OCI-LY3 (cell line): ENCODE data around the gene KRTAP3-1.

Source experiments
- H2AFZ ChIP-seq: fragments of 200-600, 300-600 bp; shearing (Covaris generic); 2 replicates; pipeline ENCODE4 v1.6.0; 2014; ENCODE audit warnings: antibody characterized with exemption, low read depth, low read length
- H3K27ac ChIP-seq: fragments of 200-600, 300-600 bp; sonication (generic); 2 replicates; pipeline ENCODE4 v1.5.1; 2014; ENCODE audit warnings: mild to moderate bottlenecking, low read length, moderate library complexity, mixed read lengths
- H3K27me3 ChIP-seq: fragments of 200-600, 300-600 bp; sonication (generic); 2 replicates; pipeline ENCODE4 v1.6.1; 2014; ENCODE audit warnings: low read depth, low read length, mixed read lengths
- H3K36me3 ChIP-seq: fragments of 200-600, 300-600 bp; sonication (generic); replicated peaks from 2 replicates; pipeline ENCODE3; 2014; ENCODE audit warnings: low read depth, low read length, mixed read lengths
- H3K4me1 ChIP-seq: fragments of 300-600, 200-600 bp; sonication (generic); 2 replicates; pipeline ENCODE4 v1.6.1; 2014; ENCODE audit warnings: low read length, mixed read lengths
- H3K4me2 ChIP-seq: fragments of 200-600, 300-600 bp; sonication (generic); 2 replicates; pipeline ENCODE4 v1.6.1; 2014; ENCODE audit warnings: low read length, mixed read lengths
- H3K4me3 ChIP-seq: fragments of 300-600, 200-600 bp; sonication (generic); 2 replicates; pipeline ENCODE4 v1.5.1; 2014; ENCODE audit warnings: antibody characterized with exemption, mild to moderate bottlenecking, low read length, moderate library complexity
- H3K79me2 ChIP-seq: fragments of 300-600, 200-600 bp; shearing (Covaris generic); 2 replicates; pipeline ENCODE4 v1.6.1; 2014; ENCODE audit warnings: mild to moderate bottlenecking, low read length, mixed read lengths
- H3K9ac ChIP-seq: fragments of 300-600, 200-600 bp; shearing (Covaris generic); 2 replicates; pipeline ENCODE4 v1.6.0; 2014; ENCODE audit warnings: mild to moderate bottlenecking, low read length, moderate library complexity
- H3K9me3 ChIP-seq: fragments of 200-600, 300-600 bp; shearing (Covaris generic); 2 replicates; pipeline ENCODE4 v1.6.1; 2014; ENCODE audit warnings: low read length, mixed read lengths; ENCODE audit not compliant: insufficient read depth
- H4K20me1 ChIP-seq: fragments of 200-600, 300-600 bp; sonication (generic); 2 replicates; pipeline ENCODE4 v1.6.1; 2016; ENCODE audit warnings: low read length, mixed read lengths; ENCODE audit not compliant: insufficient read depth
- EZH2phosphoT487 ChIP-seq: fragments of 200-600 bp; shearing (Covaris generic); IDR thresholded peaks from 2 replicates; pipeline ENCODE4 v1.6.1; 2018; ENCODE audit warnings: antibody characterized with exemption, mixed run types, low read depth
- TF ChIP-seq, protein P1 (sequence below): fragments of 200-600, 300-600 bp; sonication (generic); IDR thresholded peaks from 2 replicates; pipeline ENCODE4 v1.5.1; 2014; ENCODE audit warnings: antibody characterized with exemption, low read length, low read depth

KRTAP3-1 gene

DNA sequence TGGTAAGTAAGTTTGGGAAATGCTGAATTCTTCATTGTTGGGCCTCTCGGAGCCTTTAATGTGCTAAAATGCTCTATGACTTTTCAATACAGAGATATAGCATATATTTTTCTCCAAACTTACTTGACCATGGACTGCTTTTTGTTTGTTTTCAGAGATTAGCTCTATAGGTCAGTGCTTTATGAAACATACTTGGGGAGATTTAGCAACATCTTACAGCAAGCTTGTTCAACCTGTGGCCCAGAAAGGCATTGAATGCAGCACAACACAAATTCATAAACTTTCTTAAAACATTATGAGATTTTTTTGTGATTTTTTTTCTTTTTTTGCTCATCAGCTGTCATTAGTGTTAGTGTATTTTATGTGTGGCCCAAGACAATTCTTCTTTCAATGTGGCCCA, 1.0 kb upstream of the KRTAP3-1 start:
- H3K79me2 ChIP-seq = no peaks in the 10 kb centered on the region
- no peak for TF ChIP-seq EZH2phosphoT487
- TF ChIP-seq, protein P1, sequence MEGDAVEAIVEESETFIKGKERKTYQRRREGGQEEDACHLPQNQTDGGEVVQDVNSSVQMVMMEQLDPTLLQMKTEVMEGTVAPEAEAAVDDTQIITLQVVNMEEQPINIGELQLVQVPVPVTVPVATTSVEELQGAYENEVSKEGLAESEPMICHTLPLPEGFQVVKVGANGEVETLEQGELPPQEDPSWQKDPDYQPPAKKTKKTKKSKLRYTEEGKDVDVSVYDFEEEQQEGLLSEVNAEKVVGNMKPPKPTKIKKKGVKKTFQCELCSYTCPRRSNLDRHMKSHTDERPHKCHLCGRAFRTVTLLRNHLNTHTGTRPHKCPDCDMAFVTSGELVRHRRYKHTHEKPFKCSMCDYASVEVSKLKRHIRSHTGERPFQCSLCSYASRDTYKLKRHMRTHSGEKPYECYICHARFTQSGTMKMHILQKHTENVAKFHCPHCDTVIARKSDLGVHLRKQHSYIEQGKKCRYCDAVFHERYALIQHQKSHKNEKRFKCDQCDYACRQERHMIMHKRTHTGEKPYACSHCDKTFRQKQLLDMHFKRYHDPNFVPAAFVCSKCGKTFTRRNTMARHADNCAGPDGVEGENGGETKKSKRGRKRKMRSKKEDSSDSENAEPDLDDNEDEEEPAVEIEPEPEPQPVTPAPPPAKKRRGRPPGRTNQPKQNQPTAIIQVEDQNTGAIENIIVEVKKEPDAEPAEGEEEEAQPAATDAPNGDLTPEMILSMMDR = no peak
- H3K27me3 ChIP-seq = peaks cover 14% of the 10 kb centered on the region
- no peak overlapping the region for H3K4me3 ChIP-seq
- H3K9ac ChIP-seq = no peak overlapping the region
- H3K27ac ChIP-seq = no peak overlapping the region
- no peaks in the 10 kb centered on the region for H3K9me3 ChIP-seq
- no peak overlapping the region for H3K4me2 ChIP-seq
- no peak overlapping the region for H2AFZ ChIP-seq
- H3K36me3 ChIP-seq = no peaks in the 10 kb centered on the region
- no peaks in the 10 kb centered on the region for H3K4me1 ChIP-seq
- no peaks in the 10 kb centered on the region for H4K20me1 ChIP-seq

DNA sequence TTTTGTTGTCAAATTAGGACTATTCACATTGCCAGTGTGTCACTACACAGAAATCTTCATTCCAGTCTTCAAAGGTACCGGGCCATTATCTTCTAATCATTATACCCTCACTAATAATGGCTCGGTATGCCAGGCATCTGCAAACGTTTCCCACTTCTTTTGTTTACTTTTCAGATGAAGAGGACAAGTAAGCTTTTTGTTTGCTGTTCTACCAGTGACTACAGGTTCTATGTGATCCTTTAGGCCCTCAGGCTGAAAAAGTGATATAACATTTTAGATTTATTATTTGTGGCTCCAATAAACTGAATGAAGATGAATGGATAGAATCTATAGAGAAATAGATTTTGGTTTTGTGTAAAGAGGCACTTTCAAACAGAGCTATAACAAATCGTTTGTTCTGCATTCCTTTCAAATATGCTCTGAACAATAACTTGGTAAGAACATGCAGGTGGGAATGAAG, 403 bp upstream of the KRTAP3-1 start:
- no peak overlapping the region for H3K27ac ChIP-seq
- H3K36me3 ChIP-seq = no peaks in the 10 kb centered on the region
- no peaks in the 10 kb centered on the region for H3K4me1 ChIP-seq
- TF ChIP-seq, protein P1 = no peak
- no peak for TF ChIP-seq EZH2phosphoT487
- no peaks in the 10 kb centered on the region for H3K9me3 ChIP-seq
- no peaks in the 10 kb centered on the region for H3K79me2 ChIP-seq
- peaks cover 16% of the 10 kb centered on the region for H3K27me3 ChIP-seq
- no peak overlapping the region for H3K4me2 ChIP-seq
- H4K20me1 ChIP-seq = no peaks in the 10 kb centered on the region
- no peak overlapping the region for H3K4me3 ChIP-seq
- H3K9ac ChIP-seq = no peak overlapping the region
- no peak overlapping the region for H2AFZ ChIP-seq

DNA sequence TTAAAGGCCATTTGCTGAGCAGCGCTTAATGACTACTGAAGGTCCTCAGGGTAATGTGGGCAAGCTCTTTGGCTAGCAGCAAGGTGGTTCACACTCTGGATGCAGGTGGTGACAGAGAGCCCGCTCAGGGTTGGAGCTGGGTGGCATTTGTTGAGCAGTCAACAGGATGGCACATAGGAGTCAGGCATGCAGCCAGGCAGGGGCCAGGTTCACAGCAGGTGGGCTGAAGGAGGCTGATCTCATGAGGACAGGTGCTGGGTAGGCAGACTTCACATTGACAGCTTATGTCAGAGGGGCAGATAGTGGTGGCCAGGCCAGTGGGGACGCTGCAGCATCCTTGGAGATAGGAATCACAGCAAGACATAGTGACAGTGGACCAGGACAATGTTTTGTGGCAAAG, 4.5 kb downstream of the KRTAP3-1 start:
- Histone ChIP-seq H3K9me3 (no peaks in the 10 kb centered on the region), H2AFZ (no peak overlapping the region)

DNA sequence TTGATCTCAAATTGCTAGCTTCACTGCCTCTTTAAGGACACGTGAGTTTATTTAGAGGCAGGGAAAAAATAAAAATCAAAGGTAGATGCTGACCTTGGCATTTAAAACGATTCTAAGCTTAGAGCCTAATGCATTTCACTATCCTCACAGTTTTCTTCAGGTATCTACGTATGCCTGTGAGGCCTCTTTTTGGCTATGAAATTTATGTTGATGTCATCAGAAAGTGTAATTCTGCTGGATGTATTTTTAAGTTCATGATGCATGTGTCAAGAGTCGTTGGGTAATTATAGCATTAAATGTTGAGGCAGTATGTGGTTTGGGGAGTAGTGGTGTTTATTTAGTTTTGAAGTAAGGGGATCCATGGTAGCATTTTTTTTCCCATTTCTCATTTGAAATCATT, 5.0 kb downstream of the KRTAP3-1 start:
- no peak overlapping the region for H3K4me2 ChIP-seq
- no peaks in the 10 kb centered on the region for H3K9me3 ChIP-seq
- peaks cover 29% of the 10 kb centered on the region for H3K27me3 ChIP-seq
- no peak overlapping the region for H3K4me3 ChIP-seq
- H3K36me3 ChIP-seq = no peaks in the 10 kb centered on the region
- no peak overlapping the region for H2AFZ ChIP-seq
- H3K27ac ChIP-seq = no peak overlapping the region
- no peaks in the 10 kb centered on the region for H3K4me1 ChIP-seq
- TF ChIP-seq, protein P1 = no peak
- no peak for TF ChIP-seq EZH2phosphoT487
- H4K20me1 ChIP-seq = no peaks in the 10 kb centered on the region
- H3K9ac ChIP-seq = no peak overlapping the region
- no peaks in the 10 kb centered on the region for H3K79me2 ChIP-seq

More for the DNA sequence above, 4.5 kb downstream of the KRTAP3-1 start:
- Histone ChIP-seq H3K9ac (no peak overlapping the region), H4K20me1 (no peaks in the 10 kb centered on the region), H3K4me3 (no peak overlapping the region), H3K4me1 (no peaks in the 10 kb centered on the region), H3K4me2 (no peak overlapping the region), H3K36me3 (no peaks in the 10 kb centered on the region), H3K79me2 (no peaks in the 10 kb centered on the region), H3K27ac (no peak overlapping the region), H3K27me3 (peaks cover 27% of the 10 kb centered on the region)
- no peak for TF ChIP-seq EZH2phosphoT487
- TF ChIP-seq, protein P1 = no peak
